GM19468 (cell line): ENCODE results near the gene SCYGR2.
"Not testable (repeated sequence)": the region's sequence is repeated elsewhere in the genome, so short reads cannot be mapped to it uniquely, and the experiment has no call there.

Experiments
- ATAC-seq: cut with Tn5 transposase; IDR thresholded peaks from one replicate; pipeline ENCODE4 v1.9.1; 2021; ENCODE audit warnings: mild to moderate bottlenecking, moderate library complexity, moderate number of reproducible peaks; ENCODE audit not compliant: unreplicated experiment; ENCODE audit errors: extremely low read depth

The SCYGR2 gene, protein sequence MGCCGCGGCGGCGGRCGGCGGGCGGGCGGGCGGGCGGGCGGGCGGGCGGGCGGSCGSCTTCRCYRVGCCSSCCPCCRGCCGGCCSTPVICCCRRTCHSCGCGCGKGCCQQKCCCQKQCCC

DNA sequence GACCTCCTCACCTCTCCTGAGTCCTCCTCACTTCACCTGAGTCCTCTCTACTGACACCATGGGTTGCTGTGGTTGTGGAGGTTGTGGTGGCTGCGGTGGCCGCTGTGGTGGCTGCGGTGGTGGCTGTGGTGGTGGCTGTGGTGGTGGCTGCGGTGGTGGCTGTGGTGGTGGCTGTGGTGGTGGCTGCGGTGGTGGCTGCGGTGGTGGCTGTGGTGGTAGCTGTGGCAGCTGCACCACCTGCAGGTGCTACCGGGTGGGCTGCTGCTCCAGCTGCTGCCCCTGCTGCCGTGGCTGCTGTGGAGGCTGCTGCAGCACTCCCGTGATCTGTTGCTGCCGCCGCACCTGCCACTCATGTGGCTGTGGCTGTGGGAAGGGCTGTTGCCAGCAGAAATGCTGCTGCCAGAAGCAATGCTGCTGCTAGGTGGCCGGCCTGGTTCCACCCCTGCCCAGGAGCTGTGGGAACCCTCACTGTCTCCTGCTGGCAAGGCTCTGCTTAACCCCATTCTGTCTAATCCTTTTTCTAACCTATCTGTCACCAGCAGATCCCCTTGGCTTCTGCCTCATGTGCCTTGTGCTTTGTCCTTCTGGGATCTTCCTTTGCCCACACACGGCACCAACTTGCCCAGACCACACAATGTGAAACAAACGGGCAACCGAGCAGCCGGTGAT lies at the start of gene SCYGR2:
SCYGR2 (plus strand) TSS at position 59 of the 669 bp plus-strand sequence; CDS start at position 59, 0 bp downstream.
- not testable (repeated sequence) for ATAC-seq

DNA sequence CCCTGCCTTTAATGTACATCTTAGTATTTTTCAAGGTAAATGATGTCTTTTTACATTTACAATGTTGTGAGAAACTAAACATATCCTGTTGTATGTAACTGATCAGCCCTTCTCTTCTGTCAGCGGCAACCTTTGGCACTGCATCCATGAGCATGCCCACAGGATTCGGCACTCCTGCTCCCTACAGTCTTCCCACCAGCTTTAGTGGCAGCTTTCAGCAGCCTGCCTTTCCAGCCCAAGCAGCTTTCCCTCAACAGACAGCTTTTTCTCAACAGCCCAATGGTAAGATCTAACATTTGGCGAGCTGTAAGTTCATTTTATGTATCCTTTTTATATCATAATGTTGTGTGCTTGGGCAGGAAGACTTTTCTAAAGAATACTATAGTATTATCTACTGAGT lies 46.9 kb upstream of the SCYGR2 start:
- ATAC-seq: no peak

DNA sequence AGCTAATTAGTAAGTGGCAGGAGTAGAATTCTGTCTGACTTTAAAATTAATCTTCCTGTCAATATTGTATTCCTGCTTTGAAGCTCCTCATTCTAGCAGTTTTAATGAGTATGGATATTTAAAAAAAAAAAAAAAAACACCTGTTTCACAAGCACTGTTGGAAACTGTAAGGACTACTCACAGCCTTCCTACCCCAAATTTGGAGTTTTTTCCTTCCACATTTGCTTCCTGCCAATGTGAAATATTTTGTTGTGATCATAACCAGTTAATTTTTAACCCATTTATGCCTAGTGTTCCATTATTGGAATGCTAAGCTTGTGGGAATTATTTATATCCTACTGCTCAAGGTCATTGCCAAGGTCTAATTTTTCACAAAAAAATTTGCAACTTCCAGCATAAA lies 36.1 kb upstream of the SCYGR2 start:
- ATAC-seq: no peak

DNA sequence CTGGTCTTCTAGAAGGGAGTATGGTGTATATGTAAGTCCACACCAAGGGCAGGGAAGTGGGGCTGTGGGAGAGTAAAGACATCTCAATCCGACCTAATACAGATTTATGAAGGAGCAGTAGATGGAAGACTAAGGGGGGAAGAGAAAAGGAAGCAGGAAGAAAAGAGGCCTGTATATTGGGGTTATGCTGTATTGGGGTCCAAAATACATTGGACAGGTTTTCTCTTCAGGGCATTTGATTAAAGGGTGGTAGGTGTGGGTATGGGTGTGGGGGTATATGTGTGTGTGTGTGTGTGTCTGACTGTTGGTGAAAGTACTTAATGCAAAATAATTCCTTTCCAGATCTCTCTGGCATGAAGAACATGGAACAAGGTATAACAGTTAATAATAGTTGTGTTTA lies 33.6 kb upstream of the SCYGR2 start:
- no peak for ATAC-seq

DNA sequence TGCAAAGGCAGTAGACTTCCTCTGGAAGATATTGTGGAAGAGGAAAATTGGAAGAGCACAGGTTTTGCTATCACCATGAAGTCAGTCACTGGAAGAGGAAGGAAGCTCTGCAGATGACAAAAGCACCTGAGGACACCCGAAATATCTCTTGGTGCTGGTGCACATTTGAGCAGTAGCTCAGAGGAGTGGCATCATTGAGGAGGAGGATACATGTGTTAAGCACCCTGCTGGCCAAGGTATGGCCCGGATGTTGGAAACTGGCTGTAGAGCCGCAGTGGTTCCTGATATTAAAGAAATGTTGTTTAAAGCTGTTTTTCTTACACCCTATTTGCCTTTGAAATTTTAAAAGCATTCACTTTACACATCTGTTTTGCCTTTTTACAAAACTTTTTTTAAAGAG lies 32.7 kb upstream of the SCYGR2 start:
- no peak for ATAC-seq

DNA sequence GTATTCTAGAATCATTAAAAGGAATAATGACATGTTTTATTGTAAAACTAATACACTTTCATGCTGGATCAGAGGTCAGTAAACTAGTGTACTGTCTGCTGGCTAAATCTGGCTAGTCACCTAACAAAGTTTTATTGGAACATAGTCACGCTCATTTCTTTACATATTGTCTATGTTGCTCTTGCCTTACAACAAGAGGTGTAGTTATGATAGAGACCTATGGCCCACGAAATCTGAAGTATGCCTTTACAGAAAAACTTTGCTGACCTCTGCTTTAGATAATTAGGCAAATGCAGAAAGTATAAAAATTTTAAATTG lies 29.9 kb upstream of the SCYGR2 start:
- no peak for ATAC-seq

DNA sequence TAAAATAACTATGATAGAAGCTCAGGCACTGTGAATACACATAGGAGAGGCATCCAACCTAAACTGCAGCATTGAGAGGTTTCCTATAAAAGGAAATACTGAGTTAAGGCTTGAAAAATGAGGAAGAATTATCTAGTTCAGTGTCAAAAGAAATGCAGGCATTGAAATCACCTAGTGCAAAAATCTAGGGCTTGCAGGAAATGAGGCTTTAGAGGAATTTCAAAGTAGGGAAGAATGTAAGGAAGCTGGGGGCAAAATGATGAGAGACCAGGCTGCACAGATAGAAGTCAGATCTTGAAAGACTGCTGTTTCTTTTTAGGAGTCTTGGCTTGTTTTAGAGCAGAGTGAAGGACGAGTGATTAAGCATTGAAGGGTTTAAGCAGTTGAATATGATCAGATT lies 28.1 kb upstream of the SCYGR2 start:
- no peak for ATAC-seq

DNA sequence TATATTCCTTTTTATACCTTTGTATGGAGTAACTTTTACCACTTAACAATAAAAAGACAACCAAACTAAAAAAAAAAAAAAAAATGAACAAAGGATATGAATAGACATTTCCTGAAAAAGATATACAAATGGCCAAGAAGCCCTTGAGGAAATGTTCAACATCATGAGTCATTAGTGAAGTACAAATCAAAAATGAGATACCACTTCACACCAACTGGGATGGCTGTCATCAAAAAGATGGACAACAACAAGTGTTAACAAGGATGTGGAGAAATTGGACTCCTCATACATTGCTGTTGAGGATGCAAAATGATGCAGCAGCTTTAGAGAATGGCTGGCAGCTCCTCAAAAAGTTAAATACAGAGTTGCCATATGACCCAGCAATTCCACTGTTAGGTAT lies 22.6 kb upstream of the SCYGR2 start:
- ATAC-seq: no peak

DNA sequence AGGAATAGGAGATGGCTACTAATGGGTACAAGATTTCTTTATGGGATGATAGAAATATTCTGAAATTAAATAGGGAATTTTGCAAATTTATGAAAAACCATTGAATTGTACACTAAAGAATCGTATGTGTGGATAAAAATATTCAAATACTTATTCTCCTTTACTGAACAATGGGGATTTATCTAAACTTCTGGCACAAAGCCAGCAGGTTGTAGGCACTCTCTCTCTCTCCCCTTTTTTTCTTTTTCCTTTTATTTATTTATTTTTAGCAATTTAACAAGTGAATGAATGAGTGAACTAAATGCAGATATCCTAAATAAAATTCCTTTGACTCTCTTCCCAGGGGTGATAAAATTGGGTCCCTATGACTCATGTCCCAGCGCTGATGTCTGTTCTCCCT lies 21.9 kb upstream of the SCYGR2 start:
- no peak for ATAC-seq

DNA sequence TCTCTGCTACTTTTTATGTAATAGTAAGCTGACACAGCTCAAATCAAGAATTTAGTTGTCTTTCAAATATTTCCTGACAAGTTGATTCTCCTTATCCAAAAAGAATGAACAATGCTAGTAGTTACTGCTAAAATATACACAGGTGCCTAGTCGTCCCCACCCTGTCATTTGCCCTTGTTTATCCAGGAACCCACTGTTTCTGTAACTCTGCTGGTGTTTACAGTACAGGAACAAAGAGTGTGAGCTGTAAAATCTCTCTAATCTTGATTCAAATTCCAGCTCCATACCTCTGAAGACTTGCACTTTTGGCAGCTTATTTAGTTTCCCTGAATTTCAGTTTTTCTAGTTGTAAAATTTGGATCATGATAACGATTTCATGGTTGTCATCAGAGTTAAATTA lies 21.1 kb upstream of the SCYGR2 start:
- no peak for ATAC-seq

DNA sequence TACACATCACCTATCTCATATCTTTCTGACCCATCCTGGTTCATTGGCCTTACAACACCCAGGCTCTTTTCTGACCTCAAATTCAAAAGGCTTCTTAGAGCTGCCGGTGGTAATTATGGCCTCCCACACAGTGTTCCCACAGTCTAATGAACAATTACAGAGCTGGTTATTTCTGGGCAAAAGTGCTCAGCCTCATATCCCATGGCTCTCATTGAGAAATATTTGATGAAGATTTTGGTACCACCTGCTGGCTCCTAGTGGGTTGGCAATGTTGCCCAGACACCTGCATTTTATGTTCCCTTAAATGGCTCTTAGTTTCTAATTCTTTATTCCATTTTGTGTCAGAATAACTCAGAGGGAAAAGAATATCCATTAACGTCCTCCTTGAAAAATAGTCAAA lies 20.1 kb upstream of the SCYGR2 start:
- ATAC-seq: no peak

DNA sequence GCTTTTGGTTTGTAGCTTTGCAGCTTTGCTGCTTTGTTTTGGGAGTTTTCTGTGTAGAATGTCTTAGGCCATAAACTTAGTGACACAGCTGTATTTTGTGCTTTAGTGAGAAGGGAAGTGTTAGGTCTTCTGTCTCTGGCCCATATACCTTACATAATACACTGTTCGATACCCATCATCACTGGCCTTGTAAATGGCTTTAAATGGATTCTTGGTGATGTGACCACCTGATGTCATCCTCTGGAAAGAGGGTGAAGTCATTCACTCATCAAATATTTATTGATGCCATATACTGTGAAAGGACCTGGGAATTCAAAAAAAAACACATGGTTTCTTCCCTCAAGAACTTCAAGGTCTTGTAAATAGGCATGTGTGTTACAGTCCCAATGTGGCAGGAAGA lies 18.9 kb upstream of the SCYGR2 start:
- no peak for ATAC-seq

DNA sequence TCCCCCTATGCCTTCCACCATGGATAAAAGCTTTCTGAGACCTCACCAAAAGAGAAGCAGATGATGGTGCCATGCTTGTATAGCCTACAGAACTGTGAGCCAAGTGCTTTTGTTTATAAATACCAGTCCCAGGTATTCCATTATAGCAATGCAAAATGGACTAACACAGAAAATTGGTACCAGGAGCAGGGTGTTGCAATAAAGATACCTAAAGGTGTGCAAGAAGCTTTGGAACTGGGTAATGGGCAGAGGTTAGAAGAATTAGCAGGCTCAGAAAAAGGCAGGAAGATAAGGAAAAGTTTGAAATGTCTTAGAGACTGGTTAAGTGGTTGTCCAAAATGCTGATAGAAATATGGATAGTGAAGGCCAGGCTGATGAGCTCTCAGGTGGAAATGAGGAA lies 16.3 kb upstream of the SCYGR2 start:
- ATAC-seq: no peak

DNA sequence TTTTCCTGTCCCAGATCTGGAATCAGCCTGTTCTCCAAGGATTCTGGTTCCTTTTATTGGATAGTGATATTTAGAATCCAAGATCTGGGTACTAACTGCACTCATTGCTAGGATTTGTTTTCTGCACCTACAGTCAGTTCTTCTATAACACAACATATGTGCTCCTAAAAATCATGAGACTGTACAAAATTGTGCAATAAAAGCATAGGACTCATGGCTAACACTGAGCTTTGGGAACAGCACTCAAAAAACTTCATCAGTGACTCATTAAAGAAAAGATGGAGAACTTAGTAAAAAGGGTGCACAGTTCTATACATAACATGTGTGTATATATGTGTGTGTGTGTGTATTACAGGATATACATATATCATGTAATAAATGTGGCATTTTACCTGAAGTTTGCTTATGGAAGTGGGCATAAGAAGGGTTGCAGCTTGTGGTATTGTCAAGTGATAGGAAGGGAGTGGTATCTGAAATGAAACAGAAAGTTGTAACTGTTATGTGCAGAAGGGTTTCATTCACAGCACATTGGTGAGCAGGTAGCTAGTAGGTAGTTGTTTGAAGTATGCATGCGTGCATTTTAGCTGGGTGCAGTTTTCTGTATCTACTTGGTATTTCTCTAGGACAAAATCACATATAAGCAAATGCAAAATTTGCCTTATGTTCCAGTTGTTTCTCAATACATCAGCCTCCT lies 5.9 kb upstream of the SCYGR2 start:
- ATAC-seq: peak; percentile 39

DNA sequence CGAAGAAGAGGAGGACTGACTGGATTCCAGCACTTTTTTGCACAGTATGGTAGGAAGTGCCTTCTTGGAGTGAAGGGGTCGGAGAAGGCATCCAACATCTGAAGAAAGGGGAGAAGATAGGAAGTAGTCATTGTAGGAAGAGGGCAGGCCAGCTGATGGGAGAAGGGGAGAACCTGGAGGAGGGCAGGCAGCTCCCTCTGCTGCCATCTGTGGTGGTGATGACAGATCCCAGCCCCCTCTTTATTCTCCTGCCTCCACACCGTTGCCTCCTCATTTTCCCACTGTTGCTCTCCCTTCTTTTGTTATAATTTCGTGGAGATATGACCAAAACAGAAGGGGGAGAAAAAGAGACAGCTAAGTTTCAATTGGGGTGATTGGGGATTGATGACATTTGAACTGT lies 2.9 kb upstream of the SCYGR2 start:
- ATAC-seq: no peak

DNA sequence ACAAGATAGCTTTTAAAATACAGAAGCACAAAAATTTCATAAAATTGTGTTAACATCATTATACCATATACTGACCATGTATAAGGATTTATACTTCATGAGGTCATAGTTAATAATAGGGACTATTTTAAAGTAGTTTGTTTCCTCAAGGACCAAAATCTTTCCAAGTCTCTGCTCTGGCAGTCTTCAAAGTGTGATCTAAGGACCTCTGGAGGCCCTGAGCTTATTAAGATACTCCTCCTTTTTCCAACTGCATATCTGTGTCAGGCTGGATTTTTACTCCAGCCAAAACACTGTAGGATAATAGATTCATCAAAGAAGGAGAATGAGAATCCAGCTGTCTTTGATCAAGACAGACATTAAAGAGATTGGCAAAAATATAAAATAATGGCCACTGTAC lies 1.7 kb upstream of the SCYGR2 start:
- ATAC-seq: no peak

DNA sequence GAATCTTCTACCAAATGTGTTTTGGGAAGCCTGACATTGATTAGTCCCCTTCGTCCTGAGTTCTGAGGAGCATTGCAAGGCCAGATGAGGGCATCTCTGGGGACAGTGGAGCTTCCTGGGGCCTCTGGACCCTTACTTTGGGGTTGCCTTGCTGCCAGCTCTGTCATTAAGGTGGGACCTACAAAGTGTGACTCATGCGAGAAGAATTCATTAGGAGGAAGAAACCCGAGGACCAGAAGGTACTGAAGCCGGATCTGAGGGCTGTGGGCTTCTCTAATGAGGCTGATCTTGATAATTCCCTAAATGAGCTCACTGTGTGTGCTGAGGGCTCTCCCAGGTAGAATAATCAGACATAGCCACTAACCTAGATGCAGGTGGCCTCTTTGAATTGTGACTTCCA lies 695 bp upstream of the SCYGR2 start:
- ATAC-seq: no peak

DNA sequence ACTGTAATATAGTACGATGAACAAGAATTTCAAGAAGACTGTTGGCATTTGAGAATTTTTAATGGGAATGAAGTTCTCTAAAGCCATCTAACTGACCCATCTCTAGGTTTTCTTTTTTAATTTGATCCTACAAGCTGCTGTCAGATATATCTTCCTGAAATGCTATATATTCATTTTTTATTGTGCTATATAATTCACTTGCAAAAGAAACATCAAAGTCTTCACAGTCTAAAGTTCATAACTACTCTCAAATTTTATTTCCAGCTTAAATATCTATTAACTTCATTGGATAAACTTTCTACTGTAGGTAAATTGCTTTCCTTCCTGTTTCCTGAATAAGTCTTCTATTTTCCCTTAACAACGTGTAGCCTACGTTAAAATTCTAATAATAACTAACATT lies 3.7 kb downstream of the SCYGR2 start:
- no peak for ATAC-seq

DNA sequence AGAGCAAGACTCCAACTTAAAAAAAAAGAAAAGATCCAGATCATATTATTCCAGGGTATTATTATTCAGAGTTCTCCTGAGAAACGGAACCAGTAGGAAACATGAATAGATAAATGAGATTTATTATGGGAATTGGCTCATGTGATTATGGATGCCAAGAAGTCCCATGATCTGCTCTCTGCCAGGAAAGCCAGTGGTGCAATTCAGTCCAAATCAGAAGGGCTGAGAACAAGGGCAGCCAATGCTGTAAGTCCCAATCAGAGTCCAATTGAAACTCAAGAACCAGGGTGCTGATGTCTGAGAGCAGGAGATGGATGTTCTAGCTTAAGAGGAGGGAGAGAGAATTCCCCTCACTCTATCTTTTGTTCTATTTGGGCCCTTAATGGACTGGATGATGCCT lies 7.8 kb downstream of the SCYGR2 start:
- no peak for ATAC-seq

DNA sequence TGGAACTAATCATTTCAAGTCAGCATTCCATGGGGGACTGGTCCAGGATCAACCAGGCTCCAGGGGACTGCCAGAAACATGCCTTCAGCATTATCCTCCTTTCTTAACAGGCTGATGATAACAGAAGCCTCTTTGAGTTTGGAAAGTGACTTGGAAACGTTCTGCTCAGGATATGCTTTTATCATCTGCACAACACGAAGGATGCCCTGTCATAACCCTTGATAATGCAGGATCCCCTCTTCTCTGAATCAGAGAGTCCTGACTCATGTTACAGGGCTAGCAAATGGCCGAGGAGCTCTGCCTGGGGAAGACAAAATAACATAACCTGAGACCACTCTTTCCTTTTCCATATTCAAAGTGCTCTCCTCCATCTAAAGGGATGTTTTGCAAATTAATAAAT lies 9.2 kb downstream of the SCYGR2 start:
- ATAC-seq: no peak

DNA sequence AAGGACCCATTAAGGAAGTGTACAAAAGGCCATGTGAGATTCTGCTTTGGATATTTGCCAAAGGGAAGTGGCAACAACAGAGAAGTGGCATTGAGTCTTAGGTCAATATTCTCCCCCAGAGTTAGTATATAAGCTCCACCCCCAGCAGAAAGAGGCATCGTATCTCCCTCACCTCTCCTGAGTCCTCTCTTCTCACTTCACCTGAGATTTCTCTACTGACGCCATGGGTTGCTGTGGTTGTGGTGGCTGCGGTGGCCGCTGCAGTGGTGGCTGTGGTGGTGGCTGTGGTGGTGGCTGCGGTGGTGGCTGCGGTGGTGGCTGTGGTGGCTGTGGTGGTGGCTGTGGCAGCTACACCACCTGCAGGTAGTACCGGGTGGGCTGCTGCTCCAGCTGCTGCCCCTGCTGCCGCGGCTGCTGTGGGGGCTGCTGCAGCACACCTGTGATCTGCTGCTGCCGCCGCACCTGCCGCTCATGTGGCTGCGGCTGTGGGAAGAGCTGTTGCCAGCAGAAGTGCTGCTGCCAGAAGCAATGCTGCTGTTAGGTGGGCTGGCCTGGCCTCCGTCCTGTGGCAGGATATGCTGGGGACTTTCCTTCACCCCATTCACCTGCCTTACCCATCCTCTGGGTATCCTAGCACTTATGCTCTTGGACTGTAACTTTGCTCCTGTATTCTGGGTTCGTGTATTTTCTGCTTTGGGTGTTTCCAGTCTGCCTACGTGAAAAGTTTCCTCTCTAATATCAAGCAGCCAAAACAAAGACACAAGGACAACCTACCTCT lies 10.1 kb downstream of the SCYGR2 start:
- ATAC-seq: peak; percentile 79
